Measurements from ENCODE around the gene HS3ST5. TPM values are rescaled to one million over a fixed set of nuclear protein-coding genes. Genes with fewer than 3 reads are reported as not detected.

HS3ST5 gene
- polyA plus RNA-seq, 1 donor (not counting 4 experiments of a cell fraction or from before 2014, with no cell fraction given), result not detected

DNA sequence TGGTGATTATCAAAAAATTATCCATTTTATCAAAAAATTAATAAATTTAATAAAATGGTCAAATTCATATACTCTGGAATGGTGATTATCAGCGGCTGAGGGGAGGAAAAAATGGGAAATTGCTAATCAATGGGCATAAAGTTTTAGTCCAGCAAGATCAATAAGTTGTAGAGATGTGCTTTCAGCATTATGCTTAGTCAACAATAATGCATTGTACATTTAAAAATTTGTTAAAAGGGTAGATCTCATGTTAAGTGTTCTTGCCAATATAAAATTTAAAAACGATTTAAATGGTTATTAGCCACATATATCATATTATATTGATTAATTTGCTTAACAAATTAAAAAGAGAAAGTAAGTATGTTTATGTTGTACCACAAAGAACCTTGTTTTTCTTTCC, 56.6 kb downstream of the HS3ST5 start:
- H3K9me1 ChIP-seq (ENCODE audit: control insufficient read depth, extremely low read depth, insufficient read depth, low read length), result no peaks in the 10 kb centered on the region
- FAIRE-seq, result no peak
- no peak overlapping the region for H3K4me2 ChIP-seq (ENCODE audit: control insufficient read depth, extremely low read depth, insufficient read depth, low read depth, low read length)
- H4K20me1 ChIP-seq (ENCODE audit: control insufficient read depth, extremely low read depth, insufficient read depth, low read length), result no peaks in the 10 kb centered on the region
- H3K9me3 ChIP-seq (ENCODE audit: control insufficient read depth, low read depth, low read length), result no peaks in the 10 kb centered on the region
- H3K4me1 ChIP-seq (ENCODE audit: control insufficient read depth, extremely low read depth, insufficient read depth, low read length), result no peaks in the 10 kb centered on the region
- TF ChIP-seq EZH2 (IDR thresholded peaks at IDR 0.05; ENCODE audit: low read length), result no peak
- no peak for TF ChIP-seq CTCF (optimal IDR thresholded peaks at IDR 0.05 in 1 of 3, IDR thresholded peaks at IDR 0.05 in 1 of 3, conservative IDR thresholded peaks at IDR 0.05 in 1 of 3; ENCODE audit: extremely low read depth in 1 of 3, insufficient read depth in 2 of 3, low read length in 3 of 3)
- H3K4me3 ChIP-seq (ENCODE audit: control insufficient read depth in 2 of 3, extremely low read depth in 1 of 3, insufficient read depth in 2 of 3, low read depth in 1 of 3, low read length in 3 of 3), result no peak overlapping the region
- H3K36me3 ChIP-seq (ENCODE audit: control insufficient read depth in 2 of 2, extremely low read depth in 1 of 2, insufficient read depth in 2 of 2, low read length in 2 of 2), result no peaks in the 10 kb centered on the region
- H3K9ac ChIP-seq (ENCODE audit: control insufficient read depth, extremely low read depth, insufficient read depth, low read length), result no peak overlapping the region
- no peaks in the 10 kb centered on the region for H3K27me3 ChIP-seq (ENCODE audit: control insufficient read depth, extremely low read depth, insufficient read depth, low read length)
- no peak for DNase-seq (ENCODE audit: low read depth, low spot score)
- H3K27ac ChIP-seq (ENCODE audit: control insufficient read depth, insufficient read depth, low read length), result no peak overlapping the region
- dilution Hi-C loops (cut with MboI; ENCODE audit: extremely low pct_ligation_motif_present, low sequenced_read_pairs), result no loop called here
- no peak overlapping the region for H2AFZ ChIP-seq (ENCODE audit: control insufficient read depth, low read length)
- no peaks in the 10 kb centered on the region for H3K79me2 ChIP-seq (ENCODE audit: control insufficient read depth, insufficient read depth, low read length)

DNA sequence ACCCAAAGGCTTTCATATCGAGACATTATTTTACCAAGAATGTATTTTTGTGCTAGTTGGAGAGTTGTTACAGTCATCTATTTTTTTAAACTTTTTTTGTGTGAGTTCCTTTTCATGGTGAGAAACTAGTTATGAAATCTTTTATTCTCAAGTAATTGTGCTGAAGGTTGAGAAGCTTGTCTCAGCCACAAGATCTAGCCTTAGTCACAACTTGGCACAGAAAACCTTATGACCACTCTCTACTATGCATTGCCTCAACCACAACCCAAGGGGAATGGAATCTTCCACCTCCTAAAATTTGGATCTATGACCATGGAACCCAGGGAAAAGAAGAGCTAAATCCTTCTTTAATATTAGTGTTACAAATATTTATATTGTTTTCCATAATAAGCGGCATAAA, 58.5 kb downstream of the HS3ST5 start:
- Histone ChIP-seq H3K4me1 (ENCODE audit: control insufficient read depth, extremely low read depth, insufficient read depth, low read length) (no peaks in the 10 kb centered on the region), H4K20me1 (ENCODE audit: control insufficient read depth, extremely low read depth, insufficient read depth, low read length) (no peaks in the 10 kb centered on the region), H3K4me3 (ENCODE audit: control insufficient read depth in 2 of 3, extremely low read depth in 1 of 3, insufficient read depth in 2 of 3, low read depth in 1 of 3, low read length in 3 of 3) (no peak overlapping the region), H3K4me2 (ENCODE audit: control insufficient read depth, extremely low read depth, insufficient read depth, low read depth, low read length) (no peak overlapping the region), H3K9ac (ENCODE audit: control insufficient read depth, extremely low read depth, insufficient read depth, low read length) (no peak overlapping the region), H3K27ac (ENCODE audit: control insufficient read depth, insufficient read depth, low read length) (no peak overlapping the region), H3K36me3 (ENCODE audit: control insufficient read depth in 2 of 2, extremely low read depth in 1 of 2, insufficient read depth in 2 of 2, low read length in 2 of 2) (no peaks in the 10 kb centered on the region), H3K27me3 (ENCODE audit: control insufficient read depth, extremely low read depth, insufficient read depth, low read length) (no peaks in the 10 kb centered on the region), H3K9me3 (ENCODE audit: control insufficient read depth, low read depth, low read length) (no peaks in the 10 kb centered on the region), H3K9me1 (ENCODE audit: control insufficient read depth, extremely low read depth, insufficient read depth, low read length) (no peaks in the 10 kb centered on the region), H2AFZ (ENCODE audit: control insufficient read depth, low read length) (no peak overlapping the region), H3K79me2 (ENCODE audit: control insufficient read depth, insufficient read depth, low read length) (no peaks in the 10 kb centered on the region)
- TF ChIP-seq EZH2 (IDR thresholded peaks at IDR 0.05; ENCODE audit: low read length) (no peak), CTCF (optimal IDR thresholded peaks at IDR 0.05 in 1 of 3, IDR thresholded peaks at IDR 0.05 in 1 of 3, conservative IDR thresholded peaks at IDR 0.05 in 1 of 3; ENCODE audit: extremely low read depth in 1 of 3, insufficient read depth in 2 of 3, low read length in 3 of 3) (no peak)
- FAIRE-seq (no peak), DNase-seq (ENCODE audit: low read depth, low spot score) (no peak)
- dilution Hi-C loops (cut with MboI; ENCODE audit: extremely low pct_ligation_motif_present, low sequenced_read_pairs), result no loop called here
